ENCODE measurements around the gene OOSP4B.
"Not testable (repeated sequence)": the region's sequence is repeated elsewhere in the genome, so short reads cannot be mapped to it uniquely, and the experiment has no call there.

OOSP4B gene

GRCh38 chr11:60064111-60064510 lies 47.1 kb downstream of the OOSP4B start:
- DNase-seq = no peak

- DNase-seq = no peak
Observed at GRCh38 chr11:60065801-60066200, 48.8 kb downstream of the OOSP4B start.

- no peak for DNase-seq
Observed at GRCh38 chr11:60069450-60069849, 52.5 kb downstream of the OOSP4B start.

GRCh38 chr11:60071644-60072043 lies 54.7 kb downstream of the OOSP4B start:
- DNase-seq = not testable (repeated sequence)

GRCh38 chr11:60077216-60077817 lies 60.3 kb downstream of the OOSP4B start:
- DNase-seq = no peak

- DNase-seq = no peak
Observed at GRCh38 chr11:60077981-60078380, 61.0 kb downstream of the OOSP4B start.

GRCh38 chr11:60078745-60079144 lies 61.8 kb downstream of the OOSP4B start:
- DNase-seq = no peak

GRCh38 chr11:60080535-60080934 lies 63.6 kb downstream of the OOSP4B start:
- DNase-seq = no peak
